Stimulated activated CD8-positive, alpha-beta memory T cell treated with anti-CD3 and anti-CD28 coated beads, Interleukin-4, amount 100 ng/mL, for 1 hour (primary cell): ENCODE results near the gene PC.
A peak's percentile ranks its signal among the peaks of the same experiment; 100 is the strongest.
"Not testable (repeated sequence)": the region's sequence is repeated elsewhere in the genome, so short reads cannot be mapped to it uniquely, and the experiment has no call there.

Source experiments
- DNase-seq, 2 donors: peaks; one replicate each; pipeline ENCODE4 v3.0.0-alpha.2; 2020; ENCODE audit warnings: low read depth in 2 of 2, low spot score in 1 of 2

Gene PC

DNA sequence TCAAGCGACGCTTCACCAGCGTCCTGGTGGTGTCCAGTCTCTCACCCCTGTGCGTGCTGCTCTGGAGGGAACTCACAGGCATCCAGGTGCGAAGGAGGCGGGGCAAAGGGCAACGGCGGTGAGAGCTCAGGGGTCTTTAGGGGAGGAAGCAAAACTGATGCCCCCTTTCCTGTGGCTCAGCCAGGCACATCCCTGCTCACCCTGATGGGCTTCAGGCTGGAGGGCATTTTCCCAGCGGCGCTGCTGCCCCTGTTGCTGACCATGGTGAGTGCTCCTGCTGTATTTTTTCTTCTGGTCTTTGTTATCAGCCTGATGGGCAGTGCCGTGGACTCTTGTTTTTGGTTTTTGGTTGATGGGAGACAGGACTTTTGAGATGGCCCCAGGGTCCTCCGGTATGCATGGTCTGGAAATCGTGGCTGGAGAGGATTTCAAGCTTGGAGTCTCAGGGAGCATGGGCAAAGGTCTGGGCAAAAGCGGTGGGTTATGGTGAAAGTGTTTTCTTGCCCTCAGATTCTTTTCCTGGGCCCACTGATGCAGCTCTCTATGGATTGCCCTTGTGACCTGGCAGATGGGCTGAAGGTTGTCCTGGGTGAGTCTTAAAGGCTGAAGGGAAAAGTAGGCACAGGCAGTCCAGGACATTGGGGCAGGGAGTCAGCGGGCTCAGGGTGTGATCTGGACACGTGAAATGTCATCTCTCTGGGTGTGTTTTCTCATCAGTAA lies 114.2 kb downstream of the PC start:
- DNase-seq: no peak

DNA sequence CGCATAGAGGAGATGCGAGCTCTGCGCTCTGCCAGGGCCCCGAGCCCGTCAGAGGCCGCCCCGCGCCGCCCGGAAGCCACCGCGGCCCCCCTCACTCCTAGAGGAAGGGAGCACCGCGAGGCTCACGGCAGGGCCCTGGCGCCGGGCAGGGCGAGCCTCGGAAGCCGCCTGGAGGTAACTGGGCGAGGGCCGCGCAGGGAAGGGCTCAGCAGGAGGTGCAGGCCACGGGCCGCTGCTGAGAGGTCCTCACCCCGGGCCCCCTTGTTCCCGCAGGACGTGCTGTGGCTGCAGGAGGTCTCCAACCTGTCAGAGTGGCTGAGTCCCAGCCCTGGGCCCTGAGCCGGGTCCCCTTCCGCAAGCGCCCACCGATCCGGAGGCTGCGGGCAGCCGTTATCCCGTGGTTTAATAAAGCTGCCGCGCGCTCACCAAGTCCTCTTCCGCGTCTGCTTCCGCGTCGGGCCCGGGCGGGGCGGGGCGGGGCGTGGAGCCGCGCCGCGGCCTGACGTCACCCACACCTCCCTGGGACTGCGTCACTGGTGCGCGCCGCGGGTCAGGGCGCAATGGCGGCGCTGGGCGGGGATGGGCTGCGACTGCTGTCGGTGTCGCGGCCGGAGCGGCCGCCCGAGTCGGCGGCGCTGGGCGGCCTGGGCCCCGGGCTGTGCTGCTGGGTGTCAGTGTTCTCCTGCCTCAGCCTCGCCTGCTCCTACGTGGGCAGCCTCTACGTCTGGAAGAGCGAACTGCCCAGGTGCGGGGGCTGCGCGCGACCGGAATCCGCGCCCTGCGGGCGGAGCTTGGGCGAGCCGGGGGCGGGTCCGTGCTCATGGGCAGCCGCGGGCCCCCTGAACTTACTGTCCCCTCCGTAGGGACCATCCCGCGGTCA lies 115.0 kb downstream of the PC start, which contains the start of gene RCE1:
Gene RCE1, plus strand, starts transcription at position 546 of the 880 bp plus-strand sequence. Its CDS starts 15 bp downstream, at position 561.
- peak; percentile 82 for DNase-seq

DNA sequence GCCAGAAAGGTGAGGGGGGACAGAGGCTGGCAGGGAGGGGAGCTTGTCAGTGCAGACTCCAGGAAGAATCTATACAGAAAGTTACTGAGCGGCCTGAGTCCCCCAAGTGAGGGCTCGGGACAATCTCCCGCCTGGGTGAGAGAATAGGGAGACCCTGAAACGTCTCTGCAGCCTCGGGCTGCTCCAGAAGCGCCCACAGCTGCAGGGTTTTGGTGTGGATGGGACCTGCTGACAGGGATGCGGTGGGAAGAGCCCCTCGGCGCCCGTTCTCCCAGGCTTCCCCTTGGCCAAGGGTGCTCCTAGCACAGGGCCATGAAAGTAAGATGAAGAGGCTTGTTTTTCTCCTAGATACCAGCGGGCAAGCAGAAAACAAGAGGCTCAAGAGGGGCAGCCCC lies 115.7 kb downstream of the PC start:
- no peak for DNase-seq

DNA sequence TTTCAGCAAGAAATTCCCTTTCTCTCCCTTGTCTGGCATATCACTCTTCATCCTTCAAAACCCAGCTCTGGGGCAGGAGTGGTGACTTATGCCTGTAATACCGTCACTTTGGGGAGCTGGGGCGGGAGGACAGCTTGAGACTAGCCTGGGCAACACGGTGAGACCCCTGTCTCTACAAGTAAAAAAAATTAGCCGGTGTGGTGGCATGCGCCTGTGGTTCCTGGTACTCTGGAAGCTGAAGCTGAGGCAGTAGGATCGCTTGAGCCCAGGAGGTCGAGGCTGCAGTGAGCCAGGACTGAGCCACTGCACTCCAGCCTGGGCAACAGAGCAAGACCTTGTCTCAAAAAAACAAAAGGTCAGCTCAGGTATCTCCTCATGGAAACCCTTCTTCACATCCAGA lies 116.3 kb downstream of the PC start:
- DNase-seq: no peak

DNA sequence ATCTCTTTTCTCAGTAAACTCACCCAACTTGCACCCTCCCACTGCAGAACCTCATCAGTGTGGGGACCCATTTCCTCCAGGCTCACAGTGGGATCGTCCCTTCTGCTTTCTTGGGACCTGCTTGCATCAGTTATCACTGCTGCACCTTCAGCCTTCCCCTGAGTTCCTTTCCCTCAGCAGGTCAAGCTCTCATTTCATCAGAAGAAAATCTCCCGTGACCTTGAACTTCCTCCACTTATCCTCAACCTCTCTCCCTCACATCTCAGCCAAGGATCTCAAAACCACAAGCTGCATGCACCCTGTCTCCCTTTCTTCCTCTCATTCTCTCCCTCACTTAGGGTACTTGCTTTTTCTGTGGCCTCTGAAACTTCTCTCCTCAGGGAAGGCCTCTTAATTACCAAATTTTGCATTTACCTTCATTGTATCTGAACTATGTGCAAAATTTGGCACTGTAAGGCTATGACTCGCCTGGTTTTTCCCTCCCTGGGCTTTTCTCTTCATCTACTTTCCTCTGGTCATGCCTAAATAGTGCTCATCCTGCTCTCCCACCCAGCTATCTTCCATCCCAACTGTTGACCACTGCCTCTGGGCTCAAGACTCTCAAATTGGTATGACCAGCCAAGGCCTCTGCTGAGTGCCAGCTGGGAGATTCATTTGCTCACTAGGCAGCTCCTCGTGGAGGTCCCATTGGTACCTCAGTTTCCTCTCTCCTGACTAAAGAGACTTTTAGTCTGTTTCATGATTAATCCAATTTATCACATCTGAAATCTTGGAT lies 117.7 kb downstream of the PC start:
- no peak for DNase-seq

DNA sequence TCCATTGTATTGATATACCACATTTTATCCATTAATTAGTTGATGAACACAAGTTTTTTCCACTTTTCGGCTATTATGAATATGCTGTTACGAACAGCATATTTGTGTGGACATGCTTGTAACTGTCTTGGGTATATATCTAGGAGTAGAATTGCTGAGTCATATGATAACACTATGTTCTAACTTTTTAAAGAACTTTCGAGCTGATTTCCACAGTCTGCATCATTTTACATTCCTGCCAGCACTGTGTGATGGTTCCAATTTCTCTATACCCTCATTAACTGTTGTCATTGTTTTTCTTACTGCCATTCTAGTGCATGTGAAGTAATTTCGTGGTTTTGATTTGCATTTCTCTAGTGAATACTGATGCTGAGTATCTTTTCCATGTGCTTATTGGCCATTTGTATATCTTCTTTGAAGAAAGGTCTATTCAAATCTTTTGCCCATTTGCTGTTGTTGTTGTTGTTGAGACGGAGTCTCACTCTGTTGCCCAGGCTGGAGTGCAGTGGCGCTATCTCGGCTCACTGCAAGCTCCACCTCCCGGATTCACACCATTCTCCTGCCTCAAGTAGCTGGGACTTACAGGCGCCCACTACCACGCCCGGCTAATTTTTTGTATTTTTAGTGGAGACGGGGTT lies 122.3 kb downstream of the PC start:
- DNase-seq: no peak

DNA sequence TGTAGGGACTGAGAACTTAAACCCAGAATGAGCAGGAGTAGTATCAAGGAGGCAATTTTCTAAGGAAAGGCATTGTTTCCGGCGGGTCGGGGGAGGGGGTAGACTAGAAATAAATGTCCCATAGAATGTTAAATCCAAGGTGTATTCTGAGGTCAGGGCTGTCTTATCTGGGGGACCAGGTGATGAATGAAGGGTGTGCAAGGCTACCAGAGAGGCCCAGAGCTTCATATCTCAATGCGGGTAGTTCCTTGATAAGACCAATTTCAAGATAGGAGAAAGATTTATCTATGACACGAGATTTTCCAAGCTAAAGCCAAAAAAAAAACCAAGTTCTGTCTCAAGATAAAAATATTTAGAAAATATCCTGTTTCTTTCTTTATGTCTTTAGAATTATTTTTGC lies 123.2 kb downstream of the PC start:
- no peak for DNase-seq

DNA sequence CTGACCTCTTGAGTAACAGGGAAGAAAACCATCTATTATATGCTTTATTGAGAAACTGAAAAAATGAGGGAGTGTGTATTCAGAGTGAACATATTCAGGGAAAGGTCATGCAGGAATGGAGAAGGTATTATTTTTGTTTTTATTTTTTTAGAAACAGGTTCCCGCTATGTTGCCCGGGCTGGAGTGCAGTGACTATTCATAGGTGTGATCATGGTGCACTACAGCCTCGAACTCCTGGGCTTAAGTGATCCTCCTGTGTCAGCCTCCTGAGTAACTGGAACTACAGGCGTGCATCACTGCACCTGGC lies 123.7 kb downstream of the PC start:
- DNase-seq: no peak

DNA sequence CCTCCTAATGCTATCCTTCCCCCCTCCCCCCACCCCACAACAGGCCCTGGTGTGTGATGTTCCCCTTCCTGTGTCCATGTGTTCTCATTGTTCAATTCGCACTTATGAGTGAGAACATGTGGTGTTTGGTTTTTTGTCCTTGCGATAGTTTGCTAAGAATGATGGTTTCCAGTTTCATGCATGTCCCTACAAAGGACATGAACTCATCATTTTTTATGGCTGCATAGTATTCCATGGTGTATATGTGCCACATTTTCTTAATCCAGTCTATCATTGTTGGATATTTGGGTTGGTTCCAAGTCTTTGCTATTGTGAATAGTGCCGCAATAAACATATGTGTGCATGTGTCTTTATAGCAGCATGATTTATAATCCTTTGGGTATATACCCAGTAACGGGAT lies 133.6 kb downstream of the PC start:
- DNase-seq: not testable (repeated sequence)

DNA sequence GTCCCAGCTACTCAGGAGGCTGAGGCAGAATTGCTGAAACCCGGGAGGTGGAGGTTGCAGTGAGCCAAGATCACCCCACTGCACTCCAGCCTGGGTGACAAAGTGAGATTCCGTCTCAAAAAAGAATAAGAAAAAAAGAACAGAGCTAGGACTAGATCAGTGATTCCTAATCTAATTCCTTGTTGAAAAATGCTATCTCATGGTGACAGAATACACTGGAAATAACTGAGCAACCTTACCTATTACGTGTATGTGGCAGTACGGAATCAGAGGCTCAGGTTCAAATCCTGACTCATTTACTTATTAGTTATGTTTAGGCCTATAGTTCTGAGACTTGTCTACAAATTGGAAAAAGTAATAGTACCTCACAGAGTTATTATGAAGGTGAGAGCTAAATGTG lies 134.5 kb downstream of the PC start:
- no peak for DNase-seq

DNA sequence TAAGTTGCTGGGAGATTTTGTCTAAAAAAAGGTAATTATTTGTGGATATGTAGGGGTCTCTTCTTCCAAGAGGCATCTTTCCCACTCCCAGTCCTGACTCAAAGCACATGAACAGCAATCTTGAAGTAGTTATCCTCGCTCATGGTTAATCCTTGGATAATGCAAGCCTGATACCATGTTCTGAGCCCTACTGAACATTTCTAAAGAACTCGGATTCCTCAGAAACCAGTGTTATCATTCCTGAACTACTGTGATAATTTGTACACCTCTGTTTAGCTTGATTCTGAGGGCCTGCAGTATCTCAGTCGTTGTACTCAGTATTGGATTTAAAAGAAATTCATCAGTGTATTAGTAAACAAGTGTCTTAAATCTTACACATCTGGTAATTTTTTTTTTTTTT lies 137.3 kb downstream of the PC start:
- DNase-seq: no peak

DNA sequence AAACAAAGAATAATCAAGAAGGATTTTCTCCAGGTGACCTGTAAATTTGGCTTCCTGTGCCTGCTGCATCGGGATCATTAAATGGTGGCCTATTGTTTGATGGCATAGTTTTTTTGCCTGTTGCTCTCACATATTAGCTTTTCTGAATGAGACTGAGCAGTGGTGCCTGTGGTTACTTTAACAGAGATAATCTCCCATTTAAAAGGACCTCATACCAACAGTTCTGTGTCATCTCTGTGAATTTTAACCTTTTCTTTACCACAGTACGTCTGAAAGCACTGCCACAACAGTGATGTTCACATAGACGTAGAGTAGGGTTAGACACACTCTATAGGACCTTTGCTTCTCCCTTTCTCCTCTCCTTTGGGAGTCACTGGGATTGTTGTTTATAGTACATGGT lies 137.8 kb downstream of the PC start:
- DNase-seq: no peak

DNA sequence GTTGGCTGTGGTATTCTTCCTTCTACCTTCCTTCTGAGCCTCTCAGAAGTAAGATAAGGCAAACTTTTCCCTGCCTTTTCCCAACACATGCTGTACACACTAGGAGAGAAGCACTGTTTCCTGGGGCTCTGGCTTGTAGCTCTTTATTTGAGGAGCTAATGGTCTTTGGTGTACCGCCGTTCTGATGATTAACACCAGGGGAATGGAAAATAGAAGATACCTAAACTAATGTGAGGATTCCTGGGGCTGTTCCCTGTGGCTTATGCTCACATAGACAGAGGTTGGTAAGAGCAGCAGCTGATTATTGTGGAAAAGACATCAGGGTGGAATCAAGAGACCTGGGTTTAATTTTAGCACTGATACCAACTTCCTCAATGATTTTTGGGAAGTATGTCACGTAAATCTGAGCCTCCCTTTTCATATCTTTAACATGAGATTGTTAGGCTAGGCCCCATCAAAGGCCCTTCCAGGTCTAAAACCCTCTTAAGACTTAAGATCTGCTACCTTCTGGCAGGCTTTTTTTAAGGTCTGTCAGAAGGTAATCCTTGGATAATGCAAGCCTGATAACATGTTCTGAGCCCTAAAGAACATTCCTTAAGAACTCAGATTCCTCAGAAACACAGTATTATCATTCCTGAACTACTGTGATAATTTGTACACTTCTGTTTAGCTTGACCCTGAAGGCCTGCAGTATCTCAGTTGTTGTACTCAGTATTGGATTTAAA lies 139.8 kb downstream of the PC start:
- no peak for DNase-seq

DNA sequence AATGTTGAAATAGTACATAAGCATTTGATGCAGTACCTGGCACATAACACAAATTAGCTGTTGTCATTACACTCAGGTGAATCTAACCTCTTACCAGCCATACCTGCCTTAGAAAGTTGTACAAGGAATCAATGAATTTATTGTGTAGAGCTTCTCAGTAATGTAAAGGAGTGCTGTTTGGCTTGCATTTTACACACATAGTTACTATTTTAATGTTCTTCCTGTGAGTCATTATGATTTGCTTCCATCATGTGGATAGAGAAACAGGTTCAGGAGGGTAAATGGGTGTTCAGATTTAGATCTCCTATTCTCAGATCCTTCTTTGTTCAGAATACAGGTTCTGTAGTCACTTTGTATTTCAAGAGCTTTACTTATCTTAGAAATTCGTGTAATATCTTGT lies 142.5 kb downstream of the PC start:
- DNase-seq: no peak

DNA sequence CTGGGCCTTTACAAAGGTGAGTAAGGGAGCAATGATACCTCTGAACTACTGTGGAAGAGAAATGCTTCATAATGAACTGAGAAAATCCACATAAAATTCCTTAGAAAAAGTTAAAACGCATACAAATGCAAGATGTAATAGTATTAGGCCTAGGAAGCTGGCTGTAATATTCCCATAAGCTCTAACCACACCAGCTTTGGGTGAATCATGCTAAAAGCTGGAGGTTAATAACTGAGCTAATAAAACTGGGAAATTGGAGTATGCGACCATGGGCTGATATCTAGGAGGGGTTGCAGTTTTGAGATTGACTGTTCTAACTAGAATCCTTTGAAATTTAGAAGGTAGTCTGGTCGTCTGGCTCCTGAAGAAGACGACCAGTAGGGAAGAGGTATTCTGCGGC lies 143.5 kb downstream of the PC start:
- DNase-seq: no peak

DNA sequence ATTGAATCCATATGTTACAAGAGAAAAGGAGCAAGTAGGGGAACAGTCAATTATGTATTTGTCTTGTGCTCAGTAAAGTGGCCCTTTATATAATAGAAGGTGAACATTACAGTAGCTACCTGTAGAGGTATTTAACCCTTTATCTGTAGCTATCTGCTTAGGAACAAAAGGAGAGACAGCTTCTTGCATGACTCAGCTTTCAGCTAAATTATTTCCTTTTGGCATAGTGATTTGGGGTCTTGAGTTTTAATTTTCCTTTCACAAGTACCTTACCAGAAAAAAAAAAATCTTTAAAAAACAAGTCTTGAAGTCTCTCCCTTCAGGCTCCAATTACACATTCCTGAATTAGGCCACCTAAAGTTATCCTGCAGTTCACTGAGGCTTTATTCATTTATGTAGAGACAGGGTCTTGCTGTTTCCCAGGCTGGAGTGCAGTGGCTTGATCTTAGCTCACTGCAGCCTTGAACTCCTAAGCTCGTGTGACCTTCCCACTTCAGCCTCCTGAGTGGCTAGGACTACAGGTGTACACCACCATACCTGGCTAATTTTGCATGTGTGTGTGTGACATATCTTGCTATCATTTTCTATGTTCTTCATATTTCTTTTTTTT lies 147.5 kb downstream of the PC start:
- no peak for DNase-seq

DNA sequence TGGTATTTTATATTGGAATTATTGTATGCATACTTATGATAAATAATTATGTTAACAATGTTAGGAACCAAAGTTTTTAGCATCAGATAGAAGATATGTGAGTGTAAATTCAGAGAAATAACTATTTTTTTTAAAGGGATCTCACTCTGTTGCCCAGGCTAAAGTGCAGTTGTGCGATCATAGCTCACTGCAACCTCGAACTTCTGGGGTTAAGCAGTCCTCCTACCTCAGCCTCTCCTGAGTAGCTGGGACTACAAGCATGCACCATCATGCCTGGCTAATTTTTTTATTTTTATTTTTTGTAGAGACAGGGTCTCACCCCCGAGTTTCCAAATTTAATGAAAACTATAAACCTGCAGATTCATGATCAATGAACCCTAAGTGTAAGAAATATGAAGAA lies 148.6 kb downstream of the PC start:
- no peak for DNase-seq

DNA sequence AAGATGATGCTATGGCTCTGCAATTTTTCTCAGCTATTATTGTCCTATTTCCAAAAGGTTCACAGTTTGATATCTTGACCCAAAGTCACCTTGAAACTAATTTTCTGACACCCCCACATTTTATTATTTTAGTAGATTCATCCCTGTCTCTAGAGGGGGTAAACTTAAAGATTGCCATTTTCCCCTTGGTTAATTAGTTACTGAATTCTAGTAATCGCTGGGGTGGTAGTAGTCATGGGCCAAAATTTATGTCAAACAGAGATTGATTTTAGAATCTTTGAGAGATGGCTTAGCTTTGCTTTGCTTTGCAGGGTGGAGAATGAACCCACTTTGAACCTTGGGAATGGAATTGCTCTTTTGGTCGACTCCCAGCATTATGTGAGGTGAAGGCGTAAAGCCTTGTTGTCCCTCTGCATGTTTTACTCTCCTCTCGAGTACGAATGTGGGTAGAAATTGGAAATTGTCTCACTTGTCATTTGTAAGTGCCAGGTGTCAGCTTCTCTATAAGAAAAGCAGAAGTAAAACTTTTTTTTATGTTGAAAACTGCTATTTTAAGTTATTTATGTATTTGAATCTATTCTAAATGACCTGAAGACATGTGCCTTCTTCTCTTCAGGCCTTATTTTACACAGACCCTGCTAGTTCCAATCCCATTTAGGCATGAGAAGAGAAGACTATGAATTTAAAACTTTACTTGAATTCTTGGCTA lies 157.3 kb downstream of the PC start:
- no peak for DNase-seq

DNA sequence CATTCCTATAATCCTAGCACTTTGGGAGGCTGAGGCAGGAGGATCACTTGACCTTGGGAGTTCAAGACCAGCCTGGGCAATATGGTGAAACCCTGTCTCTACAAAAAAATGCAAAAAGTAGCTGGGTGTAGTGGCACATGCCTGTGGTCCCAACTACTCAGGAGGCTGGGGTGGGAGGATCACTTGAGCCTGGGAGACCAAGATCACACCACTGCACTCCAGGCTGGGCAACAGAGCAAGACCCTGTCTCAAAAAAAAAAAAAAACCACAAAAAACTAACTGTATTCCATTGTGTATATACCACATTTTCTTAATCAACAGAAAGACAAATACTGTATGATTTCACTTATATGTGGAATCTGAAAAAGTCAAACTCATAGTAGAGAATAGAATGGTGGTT lies 158.4 kb downstream of the PC start:
- DNase-seq: not testable (repeated sequence)
